NCI-H524 (cell line): Measurements from ENCODE around the gene PLK5.
A peak's percentile ranks its signal among the peaks of the same experiment; 100 is the strongest.
"Not testable (repeated sequence)": the region's sequence is repeated elsewhere in the genome, so short reads cannot be mapped to it uniquely, and the experiment has no call there.

Experiments used
- DNase-seq, 2 experiments: peaks; one replicate each; lab custom pipeline; 2025; lab: John Stamatoyannopoulos, UW

Gene PLK5

GRCh38 chr19:1491114-1491848, 32.6 kb upstream of the PLK5 start, which contains the start of gene REEP6:
REEP6 (plus strand) TSS chr19:1491181; CDS start chr19:1491270, 89 bp downstream.
- DNase-seq, result no peak

DNA sequence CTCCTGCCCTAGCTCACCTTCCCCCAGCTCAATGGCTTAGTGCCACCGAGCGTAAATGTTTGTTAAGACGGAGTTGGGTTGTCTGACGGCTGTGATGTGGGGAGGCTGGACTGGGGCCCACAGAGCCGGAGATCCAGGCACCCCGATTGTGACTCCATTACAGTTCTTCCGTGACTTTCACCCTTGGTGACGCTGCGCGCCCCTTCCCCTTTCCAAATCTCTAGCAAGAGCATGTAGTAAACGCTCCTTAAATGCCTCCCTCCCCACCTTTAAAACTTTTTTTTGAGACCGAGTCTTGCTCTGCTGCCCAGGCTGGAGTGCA, 32.1 kb upstream of the PLK5 start:
- no peak for DNase-seq

DNA sequence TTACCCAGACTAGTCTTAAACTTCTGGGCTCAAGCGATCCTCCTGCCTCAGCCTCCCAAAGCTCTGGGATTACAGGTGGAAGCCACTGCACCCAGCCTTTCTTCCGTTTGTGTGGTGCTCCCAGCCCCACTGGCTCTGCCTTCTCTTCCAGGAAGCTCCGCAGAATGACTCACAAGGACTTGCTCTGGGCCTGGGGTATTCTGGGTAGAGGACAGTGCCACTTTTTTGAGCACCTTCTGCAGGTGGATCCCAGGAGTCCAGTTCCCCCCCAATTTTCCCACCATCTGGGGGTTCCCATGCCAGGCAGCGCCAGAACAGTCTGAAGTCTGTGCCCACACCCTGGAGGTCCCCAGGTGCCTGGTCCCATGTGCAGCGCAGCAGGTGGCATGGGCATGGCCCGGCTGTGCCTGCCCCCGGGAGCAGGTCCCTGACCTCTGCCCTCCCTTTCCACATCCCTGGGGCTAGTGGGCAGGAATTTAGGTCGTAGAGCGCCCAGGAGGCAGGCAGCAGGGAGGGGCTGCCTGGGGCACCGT, 31.3 kb upstream of the PLK5 start:
- no peak for DNase-seq

GRCh38 chr19:1494115-1494815, 29.6 kb upstream of the PLK5 start:
- no peak for DNase-seq

- no peak for DNase-seq
Measured at GRCh38 chr19:1495051-1495798, 28.7 kb upstream of the PLK5 start.

DNA sequence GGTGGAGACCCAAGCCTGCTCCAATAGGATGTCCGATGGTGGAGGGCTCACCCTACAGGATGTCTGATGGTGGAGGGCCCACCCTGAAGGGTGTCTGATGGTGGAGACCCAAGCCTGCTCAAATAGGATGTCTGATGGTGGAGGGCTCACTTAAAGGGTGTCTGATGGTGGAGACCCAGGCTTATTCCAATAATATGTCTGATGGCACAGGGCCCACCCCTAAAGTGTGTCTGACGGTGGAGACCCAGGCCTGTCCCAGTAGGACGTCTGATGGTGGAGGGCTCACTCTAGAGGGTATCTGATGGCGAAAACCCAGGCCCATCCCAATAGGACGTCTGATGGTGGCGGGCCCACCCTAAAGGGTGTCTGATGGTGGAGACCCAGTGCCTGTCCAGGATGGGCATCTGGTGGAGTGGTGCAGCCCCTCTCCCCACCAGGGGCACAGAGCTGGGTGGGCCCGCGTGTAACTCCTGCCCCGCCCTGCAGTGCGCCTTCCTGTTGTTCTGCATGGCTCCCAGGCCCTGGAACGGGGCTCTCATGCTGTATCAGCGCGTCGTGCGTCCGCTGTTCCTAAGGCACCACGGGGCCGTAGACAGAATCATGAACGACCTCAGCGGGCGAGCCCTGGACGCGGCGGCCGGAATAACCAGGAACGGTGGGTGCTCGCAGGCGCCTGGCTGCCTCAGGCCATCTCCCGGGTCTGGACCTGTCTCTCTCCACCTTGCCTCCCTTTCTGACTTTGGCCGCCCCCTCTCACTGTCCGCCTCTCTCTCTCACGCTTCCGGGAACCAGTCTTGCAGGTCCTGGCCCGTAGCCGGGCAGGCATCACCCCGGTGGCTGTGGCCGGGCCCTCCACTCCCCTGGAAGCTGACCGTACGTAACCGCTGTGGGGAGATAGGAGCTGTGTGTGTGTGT, 27.8 kb upstream of the PLK5 start:
- no peak for DNase-seq

- DNase-seq, result no peak
Measured at GRCh38 chr19:1496714-1497577, 26.9 kb upstream of the PLK5 start.

GRCh38 chr19:1497578-1498235, 26.2 kb upstream of the PLK5 start:
- no peak for DNase-seq

GRCh38 chr19:1499231-1499630, 24.6 kb upstream of the PLK5 start:
- DNase-seq, result not testable (repeated sequence)

DNA sequence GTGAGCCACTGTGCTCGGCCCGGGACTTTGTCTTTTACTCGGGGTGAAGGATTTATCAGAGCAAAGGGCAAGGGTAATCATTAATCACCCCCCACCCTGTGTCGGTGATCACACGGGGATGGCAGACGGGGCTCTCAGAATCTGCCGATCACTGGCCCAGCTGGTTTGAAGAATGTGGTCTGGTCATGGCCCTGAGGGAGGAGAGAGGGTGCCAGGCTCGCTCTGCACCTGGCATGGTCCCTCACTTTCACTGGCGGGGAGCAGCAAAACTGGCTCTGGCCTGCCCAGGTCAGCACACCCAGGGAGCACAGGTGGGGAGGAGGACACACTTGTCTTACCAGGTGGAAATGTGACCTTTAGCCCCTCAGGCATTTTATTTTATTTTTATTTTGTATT, 22.7 kb upstream of the PLK5 start:
- DNase-seq, result no peak

DNA sequence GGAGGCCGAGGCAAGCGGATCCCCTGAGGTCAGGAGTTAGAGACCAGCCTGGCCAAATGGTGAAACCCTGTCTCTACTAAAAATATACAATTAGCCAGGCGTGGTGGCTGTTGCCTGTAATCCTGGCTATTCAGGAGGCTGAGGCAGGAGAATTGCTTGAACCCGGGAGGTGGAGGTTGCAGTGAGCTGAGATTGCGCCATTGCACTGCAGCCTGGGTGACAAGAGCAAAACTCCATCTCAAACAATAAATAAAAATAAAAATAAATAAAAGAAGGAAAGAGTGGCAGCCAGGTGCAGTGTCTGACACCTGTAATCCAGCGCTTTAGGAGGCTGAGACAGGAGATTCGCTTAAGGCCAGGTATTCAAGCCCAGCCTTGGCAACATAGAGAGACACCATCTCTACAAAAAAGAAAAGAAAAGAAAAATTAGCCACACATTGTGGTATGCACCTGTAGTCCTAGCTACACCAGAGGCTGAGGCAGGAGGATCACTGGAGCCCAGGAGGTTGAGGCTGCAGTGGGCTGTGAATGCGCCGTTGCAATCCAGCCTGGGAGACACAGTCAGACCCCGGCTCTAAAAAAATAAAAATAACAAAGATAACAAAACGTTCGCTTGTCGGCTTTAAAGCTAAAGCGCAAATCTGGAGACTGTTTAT, 21.3 kb upstream of the PLK5 start:
- DNase-seq, result no peak

DNA sequence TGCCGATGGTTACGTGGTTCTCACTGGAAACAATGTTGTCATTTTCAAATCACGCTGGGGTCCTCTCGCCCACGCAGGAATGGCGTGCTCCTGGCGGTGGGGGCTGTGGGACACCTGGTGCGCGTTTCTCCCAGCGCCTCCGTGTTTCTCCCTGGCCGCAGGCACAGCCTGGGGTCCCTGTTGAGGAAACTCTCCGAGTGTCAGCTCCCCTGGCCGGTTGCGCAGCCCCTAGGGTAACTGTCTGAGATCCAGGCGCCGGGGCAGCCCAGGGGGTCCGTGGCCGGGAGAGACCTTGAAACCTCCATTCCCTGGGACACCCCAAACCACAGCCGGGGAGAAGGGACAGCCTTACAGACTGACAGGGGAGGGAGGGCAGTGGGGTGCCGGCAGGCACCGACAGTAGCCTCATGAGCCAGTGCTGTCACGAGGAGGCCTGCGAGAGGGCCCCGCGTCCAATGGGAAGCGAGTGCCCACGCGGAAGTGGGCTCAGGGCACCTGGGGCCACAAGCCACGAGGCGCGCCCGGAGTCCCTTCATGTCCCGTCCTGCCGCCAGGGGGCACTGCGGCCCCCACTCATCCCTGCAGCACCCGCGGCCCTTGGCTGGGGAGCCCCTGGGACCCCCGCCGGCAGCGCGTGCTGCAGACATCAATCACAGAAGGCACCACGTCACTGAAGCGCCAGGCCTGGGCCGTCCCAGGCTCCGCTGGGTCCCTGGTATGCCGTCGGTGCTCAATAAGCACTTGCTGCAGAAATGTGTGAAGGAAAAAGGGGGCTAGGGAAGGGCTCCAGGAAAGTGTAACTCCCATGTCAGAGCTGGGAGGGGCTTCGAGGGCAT, 20.6 kb upstream of the PLK5 start:
- DNase-seq, result peak in 1 of 2 experiments; percentile 40

- DNase-seq, result no peak
Measured at GRCh38 chr19:1503925-1504773, 19.7 kb upstream of the PLK5 start.

GRCh38 chr19:1505012-1505411, 18.9 kb upstream of the PLK5 start:
- DNase-seq, result no peak

- no peak for DNase-seq
Measured at GRCh38 chr19:1505991-1506881, 17.6 kb upstream of the PLK5 start.

DNA sequence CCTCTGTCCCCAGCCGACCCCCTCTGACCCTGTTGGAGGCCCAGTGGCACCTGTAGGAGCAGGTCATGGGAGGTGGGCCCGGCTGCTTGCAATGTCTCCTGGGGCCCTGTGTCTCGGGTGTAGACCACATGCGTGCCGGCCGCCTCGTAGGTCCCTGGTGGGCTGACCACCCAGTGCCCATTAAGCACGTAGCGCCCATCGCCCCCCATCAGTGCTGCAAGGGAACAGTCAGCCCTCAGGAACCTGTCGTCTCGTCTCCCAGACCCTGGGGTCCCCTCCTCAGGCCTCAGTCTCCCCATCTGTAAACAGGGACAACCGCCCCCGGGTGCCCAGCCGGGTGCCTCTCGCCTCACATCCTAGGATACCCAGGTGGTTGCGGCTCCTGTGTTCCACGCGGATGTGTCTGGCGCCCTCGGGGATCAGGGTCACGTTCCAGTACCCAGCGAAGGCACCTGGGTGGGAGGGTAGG, 16.7 kb upstream of the PLK5 start:
- no peak for DNase-seq
